ENCODE results near the gene SBF2.

The SBF2 gene

DNA sequence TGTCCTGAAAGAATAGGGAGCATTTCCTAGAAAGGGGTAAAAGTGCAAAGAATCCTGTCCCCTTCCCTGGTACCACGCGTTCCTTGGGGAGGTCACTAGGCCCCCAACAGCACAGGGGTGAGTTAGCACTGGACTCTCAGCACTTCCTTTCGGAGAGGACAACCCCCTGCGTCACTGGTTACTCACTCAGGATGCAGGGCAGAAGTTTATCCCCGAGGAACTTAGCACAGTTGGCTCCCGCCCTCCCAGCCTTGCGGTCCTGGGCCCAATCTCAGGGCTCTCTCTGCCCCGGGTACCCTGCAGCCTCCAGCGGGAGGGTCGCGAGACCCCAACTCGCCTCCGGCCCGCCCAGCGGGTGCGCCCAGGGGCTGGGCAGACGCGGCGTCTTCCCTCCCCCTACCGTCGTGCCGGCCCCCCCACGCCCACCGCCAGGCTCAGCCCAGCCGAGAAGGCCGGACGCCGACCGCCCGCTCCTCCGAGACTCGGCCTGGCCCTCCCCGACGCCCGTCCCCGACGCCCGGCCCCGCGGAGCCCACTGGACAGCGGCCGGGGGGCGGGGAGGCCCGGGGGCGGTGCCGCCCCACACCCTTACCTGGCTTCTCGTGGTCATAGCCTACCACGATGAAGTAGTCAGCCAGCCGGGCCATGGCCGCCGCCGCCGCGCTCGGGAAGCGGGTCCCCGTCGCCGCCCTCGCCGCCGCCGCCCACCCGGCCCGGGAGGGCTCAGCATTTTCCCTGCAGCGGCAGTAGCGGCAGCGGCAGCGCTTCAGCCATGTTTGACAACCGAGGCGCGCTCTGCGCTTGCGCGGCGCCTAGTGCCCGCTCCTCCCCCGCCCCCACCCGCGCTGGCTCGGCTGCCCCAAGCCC lies at the start of gene SBF2:
TSS of gene SBF2 (minus strand) at position 797 of the 867 bp plus-strand sequence. CDS start at position 647, 150 bp downstream.
- peak; percentile 90 for DNase-seq (ENCODE audit: low spot score)
- Histone ChIP-seq H3K4me3 (peak within 1 kb of the TSS; percentile 93), H3K27ac (peak within 1 kb of the TSS; percentile 96 to 97)
- TF ChIP-seq, protein P1, sequence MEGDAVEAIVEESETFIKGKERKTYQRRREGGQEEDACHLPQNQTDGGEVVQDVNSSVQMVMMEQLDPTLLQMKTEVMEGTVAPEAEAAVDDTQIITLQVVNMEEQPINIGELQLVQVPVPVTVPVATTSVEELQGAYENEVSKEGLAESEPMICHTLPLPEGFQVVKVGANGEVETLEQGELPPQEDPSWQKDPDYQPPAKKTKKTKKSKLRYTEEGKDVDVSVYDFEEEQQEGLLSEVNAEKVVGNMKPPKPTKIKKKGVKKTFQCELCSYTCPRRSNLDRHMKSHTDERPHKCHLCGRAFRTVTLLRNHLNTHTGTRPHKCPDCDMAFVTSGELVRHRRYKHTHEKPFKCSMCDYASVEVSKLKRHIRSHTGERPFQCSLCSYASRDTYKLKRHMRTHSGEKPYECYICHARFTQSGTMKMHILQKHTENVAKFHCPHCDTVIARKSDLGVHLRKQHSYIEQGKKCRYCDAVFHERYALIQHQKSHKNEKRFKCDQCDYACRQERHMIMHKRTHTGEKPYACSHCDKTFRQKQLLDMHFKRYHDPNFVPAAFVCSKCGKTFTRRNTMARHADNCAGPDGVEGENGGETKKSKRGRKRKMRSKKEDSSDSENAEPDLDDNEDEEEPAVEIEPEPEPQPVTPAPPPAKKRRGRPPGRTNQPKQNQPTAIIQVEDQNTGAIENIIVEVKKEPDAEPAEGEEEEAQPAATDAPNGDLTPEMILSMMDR (IDR thresholded peaks at IDR 0.05) = no peak

DNA sequence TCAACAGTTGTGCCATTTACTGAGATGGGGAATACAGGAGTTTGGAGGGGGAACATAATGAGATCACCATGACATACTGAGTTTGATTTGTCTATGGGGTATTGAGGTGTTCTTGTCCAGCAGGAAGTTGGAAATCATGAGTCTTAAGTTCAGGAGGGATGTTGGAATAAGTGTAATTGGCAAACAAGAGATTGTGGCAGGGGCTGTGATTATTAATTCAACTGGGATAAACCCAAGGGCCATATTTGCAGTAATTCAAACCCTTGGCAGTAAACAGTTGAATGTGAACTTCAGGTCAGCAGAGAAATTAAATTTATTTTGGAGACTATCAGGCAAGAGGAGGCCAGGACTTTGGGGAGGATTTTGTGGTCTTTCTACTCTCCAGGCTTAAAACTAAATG lies 44.3 kb upstream of the SBF2 start:
- no peak overlapping the region for H3K4me3 ChIP-seq
- no peak overlapping the region for H3K27ac ChIP-seq
- TF ChIP-seq, protein P1 (IDR thresholded peaks at IDR 0.05) = no peak
- no peak for DNase-seq (ENCODE audit: low spot score)

DNA sequence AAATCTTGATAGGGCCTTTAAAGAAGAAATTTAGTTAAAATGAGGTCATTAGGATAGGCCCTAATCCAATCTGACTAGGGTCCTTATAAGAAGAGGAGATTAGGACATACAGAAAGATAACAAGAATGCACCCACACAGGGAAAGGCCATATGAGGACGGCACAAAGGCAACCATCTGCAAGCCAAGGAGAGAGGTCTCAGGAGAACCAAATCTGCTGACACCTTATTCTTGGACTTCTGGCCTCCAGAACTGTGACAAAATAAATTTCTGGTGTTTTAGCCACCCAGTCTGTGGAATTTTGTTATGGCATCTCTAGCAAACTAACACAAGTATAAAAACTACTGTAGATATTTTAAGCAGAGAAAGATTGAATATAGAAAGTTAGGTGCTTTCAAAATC lies 39.5 kb upstream of the SBF2 start:
- DNase-seq (ENCODE audit: low spot score) = no peak
- H3K27ac ChIP-seq = no peak overlapping the region
- no peak overlapping the region for H3K4me3 ChIP-seq
- TF ChIP-seq, protein P1 (IDR thresholded peaks at IDR 0.05) = no peak

GRCh38 chr11:10331548-10332289 lies 37.7 kb upstream of the SBF2 start:
- no peak for DNase-seq (ENCODE audit: low spot score)
- no peak overlapping the region for H3K27ac ChIP-seq
- no peak overlapping the region for H3K4me3 ChIP-seq
- TF ChIP-seq, protein P1 (IDR thresholded peaks at IDR 0.05) = no peak

DNA sequence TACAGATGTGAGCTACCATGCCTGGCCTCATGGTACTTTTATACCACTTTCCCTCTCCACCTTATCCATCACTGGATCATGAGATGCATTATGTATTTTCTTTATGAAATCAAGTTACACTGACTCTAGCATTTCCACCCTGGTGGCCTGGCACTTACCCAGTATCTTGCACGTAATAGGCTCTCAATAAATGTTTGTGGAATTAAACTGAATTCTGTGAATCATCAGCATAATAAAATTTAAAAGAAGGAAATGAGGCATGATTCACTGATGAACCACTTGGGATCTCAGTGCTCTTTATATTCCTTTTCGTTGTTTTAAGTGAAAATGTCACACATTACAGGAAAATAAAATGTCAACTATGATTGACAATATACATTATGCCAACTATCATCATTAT lies 35.9 kb upstream of the SBF2 start:
- no peak for DNase-seq (ENCODE audit: low spot score)
- Histone ChIP-seq H3K27ac (peak overlapping the region in 1 of 2 donors; percentile 35), H3K4me3 (no peak overlapping the region)
- TF ChIP-seq, protein P1 (IDR thresholded peaks at IDR 0.05) = no peak

- H3K4me3 ChIP-seq = no peak overlapping the region
- TF ChIP-seq, protein P1 (IDR thresholded peaks at IDR 0.05) = no peak
- peak overlapping the region; percentile 3 to 42 for H3K27ac ChIP-seq
- DNase-seq (ENCODE audit: low spot score) = no peak
Measured at GRCh38 chr11:10329356-10329755, 35.3 kb upstream of the SBF2 start.
